Middle frontal gyrus (tissue), 1 donor: ENCODE data around the gene GABRB1.

Experiments
- DNase-seq: peaks from one replicate; pipeline ENCODE4 v3.0.0-alpha.2; 2015; ENCODE audit warnings: low spot score; ENCODE audit errors: extremely low spot score

Gene GABRB1

GRCh38 chr4:47031011-47031678, at the start of gene GABRB1:
Gene GABRB1, plus strand, starts transcription at chr4:47031567.
- DNase-seq: peak; percentile 77

- DNase-seq: no peak
Observed at GRCh38 chr4:46984781-46985180, 46.6 kb upstream of the GABRB1 start.

GRCh38 chr4:46986922-46987638, 44.3 kb upstream of the GABRB1 start:
- no peak for DNase-seq

GRCh38 chr4:46992338-46992737, 39.0 kb upstream of the GABRB1 start:
- DNase-seq: no peak

GRCh38 chr4:46993075-46994006, 38.0 kb upstream of the GABRB1 start, which contains the start of gene GABRA4:
Gene GABRA4, minus strand, starts transcription at chr4:46993581. Its CDS starts 157 bp downstream, at chr4:46993424.
- no peak for DNase-seq

GRCh38 chr4:46994007-46994405, 37.4 kb upstream of the GABRB1 start:
- no peak for DNase-seq

- DNase-seq: no peak
Observed at GRCh38 chr4:46999566-46999965, 31.8 kb upstream of the GABRB1 start.

GRCh38 chr4:47000406-47000805, 31.0 kb upstream of the GABRB1 start:
- no peak for DNase-seq

- DNase-seq: no peak
Observed at GRCh38 chr4:47002580-47002979, 28.8 kb upstream of the GABRB1 start.

- DNase-seq: no peak
Observed at GRCh38 chr4:47010347-47010911, 20.9 kb upstream of the GABRB1 start.

GRCh38 chr4:47010912-47011446, 20.4 kb upstream of the GABRB1 start:
- no peak for DNase-seq

GRCh38 chr4:47012676-47013075, 18.7 kb upstream of the GABRB1 start:
- DNase-seq: no peak

GRCh38 chr4:47013373-47013772, 18.0 kb upstream of the GABRB1 start:
- DNase-seq: no peak

- no peak for DNase-seq
Observed at GRCh38 chr4:47017081-47017480, 14.3 kb upstream of the GABRB1 start.

- DNase-seq: no peak
Observed at GRCh38 chr4:47017494-47017893, 13.9 kb upstream of the GABRB1 start.

- DNase-seq: no peak
Observed at GRCh38 chr4:47031751-47032404, 511 bp downstream of the GABRB1 start.

GRCh38 chr4:47032405-47033106, 1.2 kb downstream of the GABRB1 start:
- DNase-seq: peak; percentile 50

- no peak for DNase-seq
Observed at GRCh38 chr4:47038263-47038662, 6.9 kb downstream of the GABRB1 start.

- no peak for DNase-seq
Observed at GRCh38 chr4:47040828-47041227, 9.5 kb downstream of the GABRB1 start.

GRCh38 chr4:47043821-47044220, 12.5 kb downstream of the GABRB1 start:
- DNase-seq: no peak
